22Rv1 (cell line): ENCODE measurements around the gene CCDC97.

Experiments used
- CTCF ChIP-seq: fragments of 450-650 bp; IDR thresholded peaks from 2 replicates; pipeline ENCODE4 v1.5.1; 2017; ENCODE audit warnings: mild to moderate bottlenecking
- ZFX ChIP-seq: fragments of 450-650 bp; IDR thresholded peaks from 2 replicates; pipeline ENCODE4 v1.6.1; 2017; ENCODE audit warnings: antibody characterized with exemption, borderline replicate concordance

- TF ChIP-seq CTCF (no peak), ZFX (no peak)
Measured at GRCh38 chr19:41321204-41321599, 11.2 kb downstream of the CCDC97 start.
